ENCODE data around the gene SLC24A3. TPM values are rescaled to one million over a fixed set of nuclear protein-coding genes. Genes with fewer than 3 reads are reported as not detected.

The SLC24A3 gene
- total and polyA plus RNA-seq, 2 experiments from 2014 or later, result 0.48 to 1.7 TPM

DNA sequence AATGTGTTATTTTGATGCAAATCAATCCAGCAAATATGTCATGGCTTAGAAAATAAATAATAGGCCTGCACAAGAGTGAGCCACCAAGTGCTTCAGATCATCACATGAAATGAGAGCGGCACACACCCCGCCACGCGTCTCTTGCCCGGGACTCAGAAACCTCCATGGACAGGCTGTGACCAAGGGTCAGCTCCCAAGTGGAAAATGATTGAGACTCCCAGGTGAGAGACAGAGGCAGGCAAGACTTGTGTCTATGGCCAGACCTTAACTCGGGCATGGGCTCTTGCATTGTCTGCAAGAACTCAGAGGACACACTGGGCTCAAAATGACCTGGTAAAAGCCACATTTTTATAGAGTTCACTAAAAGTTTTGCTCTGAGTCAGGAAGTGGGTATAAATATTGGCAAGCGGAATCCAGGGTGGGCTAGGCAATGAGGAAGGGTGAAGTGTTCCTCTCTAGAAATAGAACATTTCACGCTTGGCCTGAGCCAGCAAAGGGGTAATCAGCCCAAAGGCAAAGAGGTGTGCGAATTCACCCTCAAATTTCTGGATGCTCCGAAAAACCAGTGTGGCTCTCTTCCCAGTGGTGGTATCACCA, 514.9 kb downstream of the SLC24A3 start:
- Histone ChIP-seq H3K36me3 (replicated peaks; ENCODE audit: insufficient read depth, low read depth) (no peaks in the 10 kb centered on the region), H3K27me3 (no peaks in the 10 kb centered on the region), H3K4me1 (ENCODE audit: insufficient read depth) (no peaks in the 10 kb centered on the region), H2AFZ (no peak overlapping the region), H3K4me3 (no peak overlapping the region), H3K9me2 (replicated peaks; ENCODE audit: insufficient read depth) (no peaks in the 10 kb centered on the region), H3K27ac (no peak overlapping the region), H3K4me2 (no peak overlapping the region), H3K79me2 (no peaks in the 10 kb centered on the region), H3K9me3 (ENCODE audit: low read depth) (no peaks in the 10 kb centered on the region), H4K20me1 (ENCODE audit: insufficient read depth, poor library complexity, severe bottlenecking) (no peaks in the 10 kb centered on the region)
- DNase-seq (ENCODE audit: low spot score), result no peak
- WGBS (ENCODE audit: low lambda C conversion rate, missing lambda C conversion rate), result 96% methylated on average over 10 of the region's 10 CpGs
- TF ChIP-seq EZH2phosphoT487 (IDR thresholded peaks at IDR 0.05; ENCODE audit: low read depth, severe bottlenecking, unreplicated experiment), result no peak
- TF ChIP-seq EZH2 (IDR thresholded peaks at IDR 0.05; ENCODE audit: borderline replicate concordance), result no peak
- TF ChIP-seq, protein P1, sequence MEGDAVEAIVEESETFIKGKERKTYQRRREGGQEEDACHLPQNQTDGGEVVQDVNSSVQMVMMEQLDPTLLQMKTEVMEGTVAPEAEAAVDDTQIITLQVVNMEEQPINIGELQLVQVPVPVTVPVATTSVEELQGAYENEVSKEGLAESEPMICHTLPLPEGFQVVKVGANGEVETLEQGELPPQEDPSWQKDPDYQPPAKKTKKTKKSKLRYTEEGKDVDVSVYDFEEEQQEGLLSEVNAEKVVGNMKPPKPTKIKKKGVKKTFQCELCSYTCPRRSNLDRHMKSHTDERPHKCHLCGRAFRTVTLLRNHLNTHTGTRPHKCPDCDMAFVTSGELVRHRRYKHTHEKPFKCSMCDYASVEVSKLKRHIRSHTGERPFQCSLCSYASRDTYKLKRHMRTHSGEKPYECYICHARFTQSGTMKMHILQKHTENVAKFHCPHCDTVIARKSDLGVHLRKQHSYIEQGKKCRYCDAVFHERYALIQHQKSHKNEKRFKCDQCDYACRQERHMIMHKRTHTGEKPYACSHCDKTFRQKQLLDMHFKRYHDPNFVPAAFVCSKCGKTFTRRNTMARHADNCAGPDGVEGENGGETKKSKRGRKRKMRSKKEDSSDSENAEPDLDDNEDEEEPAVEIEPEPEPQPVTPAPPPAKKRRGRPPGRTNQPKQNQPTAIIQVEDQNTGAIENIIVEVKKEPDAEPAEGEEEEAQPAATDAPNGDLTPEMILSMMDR (IDR thresholded peaks at IDR 0.05; ENCODE audit: poor library complexity), result no peak

DNA sequence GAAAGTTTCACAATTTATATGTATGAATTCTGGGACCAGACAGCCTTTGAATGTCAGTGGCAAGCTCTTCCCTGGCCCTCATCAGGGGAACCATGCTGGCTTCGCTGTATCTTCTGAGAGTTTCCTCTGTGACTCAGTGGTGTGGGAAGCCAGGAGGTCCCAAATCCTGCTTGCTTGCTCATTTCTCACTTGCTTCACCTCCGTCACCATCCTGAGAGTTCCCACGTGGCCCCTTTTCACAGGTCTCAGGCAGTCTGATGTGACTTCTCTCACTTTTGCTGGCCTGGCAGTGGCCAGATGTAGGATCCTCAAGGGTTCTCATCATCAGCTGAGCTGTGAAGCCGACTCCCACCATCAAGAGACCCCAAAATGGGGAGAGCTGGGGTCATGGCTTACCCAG, 517.2 kb downstream of the SLC24A3 start:
- Histone ChIP-seq H3K4me3 (no peak overlapping the region), H4K20me1 (ENCODE audit: insufficient read depth, poor library complexity, severe bottlenecking) (no peaks in the 10 kb centered on the region), H2AFZ (no peak overlapping the region), H3K27me3 (no peaks in the 10 kb centered on the region), H3K9me2 (replicated peaks; ENCODE audit: insufficient read depth) (no peaks in the 10 kb centered on the region), H3K79me2 (no peaks in the 10 kb centered on the region), H3K36me3 (replicated peaks; ENCODE audit: insufficient read depth, low read depth) (no peaks in the 10 kb centered on the region), H3K4me2 (no peak overlapping the region), H3K9me3 (ENCODE audit: low read depth) (no peaks in the 10 kb centered on the region), H3K27ac (no peak overlapping the region), H3K4me1 (ENCODE audit: insufficient read depth) (peaks cover under 1% of the 10 kb centered on the region)
- no peak for DNase-seq (ENCODE audit: low spot score)
- TF ChIP-seq, protein P1 (IDR thresholded peaks at IDR 0.05; ENCODE audit: poor library complexity), result no peak
- TF ChIP-seq EZH2phosphoT487 (IDR thresholded peaks at IDR 0.05; ENCODE audit: low read depth, severe bottlenecking, unreplicated experiment), result no peak
- no peak for TF ChIP-seq EZH2 (IDR thresholded peaks at IDR 0.05; ENCODE audit: borderline replicate concordance)
- WGBS (ENCODE audit: low lambda C conversion rate, missing lambda C conversion rate), result 88% methylated on average over 4 of the region's 4 CpGs

DNA sequence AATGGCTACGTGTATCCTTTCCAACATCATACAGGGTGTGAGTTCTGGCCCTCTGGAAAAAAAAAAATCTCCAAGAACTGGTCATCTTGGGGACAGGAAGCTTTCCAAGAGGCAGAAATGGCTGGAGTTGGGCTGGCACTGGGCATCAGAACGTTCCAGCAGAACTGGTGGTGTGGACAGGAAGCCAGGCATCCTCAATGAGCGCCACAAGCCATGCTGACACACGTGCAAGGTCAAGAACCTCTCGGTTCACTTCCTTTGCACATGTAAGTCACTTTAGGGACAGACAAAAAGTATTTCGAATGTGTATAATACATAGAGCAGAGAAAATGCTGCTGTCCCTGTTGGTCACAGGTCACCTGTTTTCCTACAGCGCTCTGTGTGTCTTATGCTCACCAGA, 518.3 kb downstream of the SLC24A3 start:
- H3K4me2 ChIP-seq, result no peak overlapping the region
- H4K20me1 ChIP-seq (ENCODE audit: insufficient read depth, poor library complexity, severe bottlenecking), result no peaks in the 10 kb centered on the region
- DNase-seq (ENCODE audit: low spot score), result no peak
- no peaks in the 10 kb centered on the region for H3K79me2 ChIP-seq
- peaks cover 5% of the 10 kb centered on the region for H3K4me1 ChIP-seq (ENCODE audit: insufficient read depth)
- H2AFZ ChIP-seq, result no peak overlapping the region
- WGBS (ENCODE audit: low lambda C conversion rate, missing lambda C conversion rate), result 89% methylated on average over 7 of the region's 7 CpGs
- H3K36me3 ChIP-seq (replicated peaks; ENCODE audit: insufficient read depth, low read depth), result no peaks in the 10 kb centered on the region
- no peaks in the 10 kb centered on the region for H3K9me2 ChIP-seq (replicated peaks; ENCODE audit: insufficient read depth)
- H3K27ac ChIP-seq, result no peak overlapping the region
- H3K4me3 ChIP-seq, result no peak overlapping the region
- TF ChIP-seq, protein P1 (IDR thresholded peaks at IDR 0.05; ENCODE audit: poor library complexity), result no peak
- TF ChIP-seq EZH2 (IDR thresholded peaks at IDR 0.05; ENCODE audit: borderline replicate concordance) (no peak), EZH2phosphoT487 (IDR thresholded peaks at IDR 0.05; ENCODE audit: low read depth, severe bottlenecking, unreplicated experiment) (no peak)
- no peaks in the 10 kb centered on the region for H3K27me3 ChIP-seq
- no peaks in the 10 kb centered on the region for H3K9me3 ChIP-seq (ENCODE audit: low read depth)
